ENCODE data around the gene TSPAN9. TPM values are rescaled to one million over a fixed set of nuclear protein-coding genes. Genes with fewer than 3 reads are reported as not detected.

Gene TSPAN9
- total and polyA plus RNA-seq, 10 of the 15 experiments (the other 5 are each of a cell fraction or from before 2014, with no cell fraction given) = 0.03 to 1.0 (median 0.12) TPM; not detected in 5

DNA sequence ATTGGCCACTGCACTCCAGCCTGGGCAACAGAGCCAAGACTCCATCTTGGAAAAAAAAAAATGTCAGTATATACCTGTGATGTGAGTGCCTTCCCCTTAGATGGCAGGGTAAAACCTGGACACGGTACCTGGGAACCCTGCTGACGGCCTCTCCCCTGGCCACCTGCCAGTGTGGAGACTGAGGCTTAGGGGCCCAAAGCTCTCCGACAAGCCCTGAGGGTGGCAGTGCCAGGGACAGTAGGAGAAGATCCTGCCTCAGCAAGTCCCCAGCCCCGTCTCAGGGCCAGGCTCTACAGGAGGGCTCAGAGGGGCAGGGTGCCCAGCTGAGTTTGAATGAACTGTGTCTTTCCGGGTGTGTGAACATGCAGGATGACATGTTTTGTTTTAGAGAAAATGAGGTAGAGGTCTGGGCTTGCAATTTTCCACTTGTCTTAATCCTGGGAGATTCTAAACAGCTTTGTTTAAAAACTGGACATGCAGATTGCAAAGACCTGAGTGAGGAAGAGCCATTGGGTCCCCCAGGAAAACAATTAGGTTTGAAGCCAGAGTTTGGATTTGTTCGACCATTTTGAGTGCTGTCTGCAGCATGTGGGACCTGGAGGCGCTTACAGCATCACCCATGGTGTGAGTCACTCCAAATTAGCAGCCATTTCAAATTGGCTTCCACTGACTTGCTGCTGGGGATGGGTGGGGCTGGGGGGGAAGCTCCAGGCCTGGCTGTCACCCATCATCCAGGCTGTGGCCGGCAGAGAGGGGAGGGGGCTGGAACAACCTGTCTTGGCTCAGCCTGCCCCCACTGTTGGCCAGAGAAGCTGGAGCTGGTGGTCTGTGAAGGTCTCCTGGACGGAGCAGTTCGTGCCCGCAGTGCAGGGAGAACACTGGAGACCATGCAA lies 10.8 kb downstream of the TSPAN9 start:
- ChIA-PET POLR2A (no interaction called here), CTCF (no interaction called here), RAD21 (ENCODE audit: unreplicated experiment) (no interaction called here), SMC1A (ENCODE audit: uncharacterized antibody, unreplicated experiment) (no interaction called here)
- FAIRE-seq (no peak), DNase-seq (ENCODE audit: low read depth, low spot score) (no peak), ATAC-seq (no peak)
- Histone ChIP-seq H3K36me3 (ENCODE audit: control insufficient read depth in 2 of 2, insufficient read depth in 2 of 2, low read length in 1 of 2) (no peaks in the 10 kb centered on the region), H3K9ac (ENCODE audit: control insufficient read depth, insufficient read depth, low read length) (no peak overlapping the region), H3K79me2 (ENCODE audit: control insufficient read depth, insufficient read depth, low read length) (no peaks in the 10 kb centered on the region), H3K4me2 (ENCODE audit: control insufficient read depth, insufficient read depth) (no peak overlapping the region), H4K20me1 (ENCODE audit: control insufficient read depth, insufficient read depth) (no peaks in the 10 kb centered on the region), H3K4me1 (ENCODE audit: control insufficient read depth, insufficient read depth, low read length) (no peaks in the 10 kb centered on the region), H2AFZ (ENCODE audit: control insufficient read depth, low read depth, low read length) (no peak overlapping the region), H3K4me3 (no peak overlapping the region), H3K9me3 (replicated peaks; ENCODE audit: control insufficient read depth, insufficient read depth, low read length) (no peaks in the 10 kb centered on the region), H3K27ac (ENCODE audit: control insufficient read depth, insufficient read depth) (no peak overlapping the region), H3K27me3 (replicated peaks in 1 of 2; ENCODE audit: control insufficient read depth in 2 of 2, insufficient read depth in 2 of 2, low read length in 1 of 2) (peaks cover 0 to 2% of the 10 kb centered on the region in 2 experiments; a peak in 1 of 4 replicates)
- no peak for TF ChIP-seq HCFC1 (IDR thresholded peaks at IDR 0.05; ENCODE audit: low read length)
- intact Hi-C loops (cut with micrococcal nuclease; ENCODE audit: unreplicated experiment) = no loop called here
- in situ Hi-C loops (cut with MboI) = no loop called here
- BruUV-seq (replicated peaks) = no TSS peak
- 34% methylated on average over 10 of the region's 11 CpGs for WGBS (ENCODE audit: insufficient coverage, insufficient replicate concordance, low lambda C conversion rate, missing lambda C conversion rate)

DNA sequence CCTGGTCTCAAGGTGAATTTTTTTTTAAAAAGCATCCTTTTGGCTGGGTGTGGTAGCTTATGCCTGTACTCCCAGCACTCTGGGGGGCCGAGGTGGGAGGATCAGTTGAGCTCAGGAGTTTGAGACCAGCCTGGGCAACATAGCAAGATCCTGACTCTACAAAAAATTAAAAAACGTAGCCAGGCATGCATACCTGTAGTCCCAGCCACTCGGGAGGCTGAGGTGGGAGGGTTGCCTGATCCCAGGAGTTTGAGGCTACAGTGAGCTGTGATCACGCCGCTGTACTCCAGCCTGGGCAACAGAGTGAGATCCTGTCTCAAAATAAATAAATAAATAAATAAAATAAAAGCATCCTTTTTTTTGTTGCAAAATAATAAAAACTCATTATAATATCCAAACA lies 12.4 kb downstream of the TSPAN9 start:
- FAIRE-seq (no peak), ATAC-seq (no peak), DNase-seq (ENCODE audit: low read depth, low spot score) (no peak)
- Histone ChIP-seq H2AFZ (ENCODE audit: control insufficient read depth, low read depth, low read length) (no peak overlapping the region), H4K20me1 (ENCODE audit: control insufficient read depth, insufficient read depth) (no peaks in the 10 kb centered on the region), H3K79me2 (ENCODE audit: control insufficient read depth, insufficient read depth, low read length) (no peaks in the 10 kb centered on the region), H3K4me2 (ENCODE audit: control insufficient read depth, insufficient read depth) (no peak overlapping the region), H3K27me3 (replicated peaks in 1 of 2; ENCODE audit: control insufficient read depth in 2 of 2, insufficient read depth in 2 of 2, low read length in 1 of 2) (peaks cover 0 to 2% of the 10 kb centered on the region in 2 experiments; a peak in 1 of 4 replicates), H3K27ac (ENCODE audit: control insufficient read depth, insufficient read depth) (no peak overlapping the region), H3K4me3 (no peak overlapping the region), H3K36me3 (ENCODE audit: control insufficient read depth in 2 of 2, insufficient read depth in 2 of 2, low read length in 1 of 2) (no peaks in the 10 kb centered on the region), H3K4me1 (ENCODE audit: control insufficient read depth, insufficient read depth, low read length) (no peaks in the 10 kb centered on the region), H3K9me3 (replicated peaks; ENCODE audit: control insufficient read depth, insufficient read depth, low read length) (no peaks in the 10 kb centered on the region), H3K9ac (ENCODE audit: control insufficient read depth, insufficient read depth, low read length) (no peak overlapping the region)
- no TSS peak for BruUV-seq (replicated peaks)
- CTCF ChIA-PET = no interaction called here
- in situ Hi-C loops (cut with MboI) (no loop called here), intact Hi-C loops (cut with micrococcal nuclease; ENCODE audit: unreplicated experiment) (no loop called here)
- RAD21 ChIA-PET (ENCODE audit: unreplicated experiment) = no interaction called here
- TF ChIP-seq NR2F1 (conservative IDR thresholded peaks at IDR 0.05) = no peak
- SMC1A ChIA-PET (ENCODE audit: uncharacterized antibody, unreplicated experiment) = no interaction called here
- POLR2A ChIA-PET = no interaction called here
- 26% methylated on average over 5 of the region's 5 CpGs for WGBS (ENCODE audit: insufficient coverage, insufficient replicate concordance, low lambda C conversion rate, missing lambda C conversion rate)
